IMR-90 (cell line): ENCODE measurements around the gene MTHFD2L. TPM values are rescaled to one million over a fixed set of nuclear protein-coding genes. Genes with fewer than 3 reads are reported as not detected.

Source experiments
- ATAC-seq: fragments of 200-7000 bp; cut with Tn5 transposase; 2 replicates; pipeline ENCODE4 v1.9.1; 2020; ENCODE audit warnings: low read depth, mild to moderate bottlenecking, moderate library complexity
- BruUV-seq: library from RNA; stranded (reverse); fragments of 400-500 nt; replicated peaks from 2 replicates; lab custom pipeline; 2021; lab: Mats Ljungman, UMichigan
- CTCF ChIA-PET: fragments of 300-600 bp; formaldehyde crosslinking; extraction: SDS; loops from one replicate; lab custom pipeline; 2021; ENCODE audit warnings: antibody characterized with exemption; lab: Yijun Ruan, JAX
- POLR2A ChIA-PET: fragments of 300-600 bp; sonication (Branson Sonifier 250); formaldehyde crosslinking; loops from one replicate; lab custom pipeline; 2022; ENCODE audit warnings: antibody characterized with exemption; ENCODE audit not compliant: unreplicated experiment; lab: Charles Lee
- DNase-seq: peaks from one replicate; pipeline ENCODE4 v3.0.0; 2013
- H2AFZ ChIP-seq: replicated peaks from 2 replicates; pipeline ENCODE3; 2013; ENCODE audit warnings: low read length, mild to moderate bottlenecking; ENCODE audit not compliant: poor library complexity
- H2AK5ac ChIP-seq: 2 replicates; pipeline ENCODE4 v1.6.1; 2013; ENCODE audit warnings: low read depth, low read length, inconsistent platforms
- H2AK9ac ChIP-seq: replicated peaks from 2 replicates; pipeline ENCODE3; 2013; ENCODE audit warnings: mild to moderate bottlenecking, low read depth, low read length, moderate library complexity; ENCODE audit not compliant: poor library complexity
- H2BK120ac ChIP-seq: 2 replicates; pipeline ENCODE4 v1.6.1; 2013; ENCODE audit warnings: low read depth, low read length, inconsistent platforms
- H2BK15ac ChIP-seq: 3 replicates; pipeline ENCODE4 v1.6.1; 2013; ENCODE audit warnings: low read depth, low read length, inconsistent platforms
- H2BK20ac ChIP-seq: 2 replicates; pipeline ENCODE4 v1.6.1; 2013; ENCODE audit warnings: low read depth, mild to moderate bottlenecking, inconsistent platforms, low read length, moderate library complexity
- H2BK5ac ChIP-seq: 2 replicates; pipeline ENCODE4 v1.6.1; 2013; ENCODE audit warnings: mild to moderate bottlenecking, low read depth, low read length, inconsistent platforms; ENCODE audit not compliant: poor library complexity, severe bottlenecking
- H3K14ac ChIP-seq: replicated peaks from 2 replicates; pipeline ENCODE4 v1.6.1; 2013; ENCODE audit warnings: low read depth, low read length, inconsistent platforms
- H3K18ac ChIP-seq: 2 replicates; pipeline ENCODE4 v1.6.1; 2013; ENCODE audit warnings: low read depth, low read length, control low read depth
- H3K23ac ChIP-seq: 2 replicates; pipeline ENCODE4 v1.6.1; 2013; ENCODE audit warnings: low read depth, low read length, inconsistent platforms
- H3K27ac ChIP-seq: 2 replicates; pipeline ENCODE4 v1.5.1; 2013; ENCODE audit warnings: mild to moderate bottlenecking, control low read depth, low read length; ENCODE audit not compliant: insufficient read depth
- H3K27me3 ChIP-seq: 2 replicates; pipeline ENCODE4 v1.6.1; 2013; ENCODE audit warnings: low read length; ENCODE audit not compliant: control insufficient read depth, insufficient read depth
- H3K36me3 ChIP-seq: 2 replicates; pipeline ENCODE4 v1.6.1; 2013; ENCODE audit warnings: low read length, mixed read lengths; ENCODE audit not compliant: control insufficient read depth, insufficient read depth
- H3K4ac ChIP-seq: 2 replicates; pipeline ENCODE4 v1.6.1; 2013; ENCODE audit warnings: low read depth, low read length, inconsistent platforms
- H3K4me1 ChIP-seq: 2 replicates; pipeline ENCODE4 v1.6.1; 2013; ENCODE audit warnings: low read length, mixed read lengths; ENCODE audit not compliant: control insufficient read depth, insufficient read depth
- H3K4me2 ChIP-seq: 2 replicates; pipeline ENCODE4 v1.6.1; 2013; ENCODE audit warnings: low read depth, mild to moderate bottlenecking, control low read depth, low read length, moderate library complexity
- H3K4me3 ChIP-seq: 2 replicates; pipeline ENCODE4 v1.5.1; 2013; ENCODE audit warnings: low read depth, mild to moderate bottlenecking, control low read depth, low read length, moderate library complexity; ENCODE audit not compliant: insufficient read depth
- H3K56ac ChIP-seq: 2 replicates; pipeline ENCODE4 v1.6.1; 2013; ENCODE audit warnings: low read length, inconsistent platforms; ENCODE audit not compliant: insufficient read depth; ENCODE audit errors: extremely low read depth
- H3K79me1 ChIP-seq, 2 experiments: 2 replicates each; pipeline ENCODE4 v1.6.1; 2013; ENCODE audit warnings: low read length in 2 of 2, inconsistent platforms in 1 of 2, low read depth in 1 of 2
- H3K9ac ChIP-seq: 2 replicates; pipeline ENCODE4 v1.6.1; 2013; ENCODE audit warnings: low read depth, low read length, control low read depth
- H3K9me1 ChIP-seq: 2 replicates; pipeline ENCODE4 v1.6.1; 2013; ENCODE audit warnings: low read length, inconsistent platforms; ENCODE audit not compliant: insufficient read depth
- H3K9me3 ChIP-seq: 2 replicates; pipeline ENCODE4 v1.6.1; 2013; ENCODE audit warnings: low read length; ENCODE audit not compliant: control insufficient read depth, insufficient read depth
- H4K20me1 ChIP-seq: 2 replicates; pipeline ENCODE4 v1.6.1; 2013; ENCODE audit warnings: low read length, inconsistent platforms; ENCODE audit not compliant: insufficient read depth
- H4K5ac ChIP-seq: 2 replicates; pipeline ENCODE4 v1.6.1; 2013; ENCODE audit warnings: mild to moderate bottlenecking, low read depth, low read length, control low read depth
- H4K8ac ChIP-seq, 2 experiments: 2 replicates each; pipeline ENCODE4 v1.6.1; 2013; ENCODE audit warnings: low read depth in 2 of 2, low read length in 2 of 2, control low read depth in 1 of 2, inconsistent platforms in 1 of 2
- H4K91ac ChIP-seq: 2 replicates; pipeline ENCODE4 v1.6.1; 2013; ENCODE audit warnings: low read depth, low read length, inconsistent platforms; ENCODE audit not compliant: insufficient read depth
- NFE2L2 ChIP-seq: fragments of 150-350 bp; IDR thresholded peaks from 2 replicates; pipeline ENCODE4 v1.6.1; 2016; ENCODE audit warnings: low read depth, mild to moderate bottlenecking, low read length
- RAD21 ChIP-seq: IDR thresholded peaks from 2 replicates; pipeline ENCODE4 v1.6.1; 2012; ENCODE audit warnings: low read length, improper control_type of control experiment
- WGBS, 2 experiments: methylation state at CpG; one replicate each; pipeline versions ENCODE4 v1.1.5 to v1.1.7; 2013; ENCODE audit warnings: missing lambda C conversion rate in 2 of 2; ENCODE audit not compliant: insufficient read length in 1 of 2; ENCODE audit errors: extremely low coverage in 2 of 2; 5-methylcytosine and 5-hydroxymethylcytosine counted together
- dilution Hi-C: fragments of 300-500 bp; cut with HindIII; formaldehyde crosslinking; loops from one replicate; pipeline ENCODE4 v1.14.3; 2018; ENCODE audit warnings: low sequenced_read_pairs; ENCODE audit not compliant: unreplicated experiment
- in situ Hi-C: fragments of 300-500 bp; cut with MboI; formaldehyde crosslinking; loops from 3 replicates; pipeline ENCODE4 v1.14.3; 2019; ENCODE audit warnings: low sequenced_read_pairs, inconsistent platforms, mixed read lengths
- intact Hi-C: fragments of 100-400 bp; cut with micrococcal nuclease; formaldehyde crosslinking; loops from 2 replicates; pipeline ENCODE4 v1.10.0; 2022
- polyA plus RNA-seq, 3 experiments: library from polyadenylated mRNA; depleted of rRNA; stranded (reverse); fragments of >200 nt; gene quantifications; 2 replicates each; pipeline ENCODE4 v1.2.3, GENCODE V29; 2012; ENCODE audit warnings: low replicate concordance in 1 of 3
- total RNA-seq: library from RNA; depleted of rRNA; stranded (reverse); fragments of >200 nt; gene quantifications from 2 replicates; pipeline ENCODE4 v1.2.3, GENCODE V29; 2012
- TF ChIP-seq, protein P1 (sequence below): fragments of 150-350 bp; IDR thresholded peaks from 2 replicates; pipeline ENCODE4 v1.6.1; 2017; ENCODE audit warnings: mild to moderate bottlenecking, antibody characterized with exemption, low read length, low read depth

MTHFD2L gene
- total and polyA plus RNA-seq, 2 of the 4 experiments (the other 2 are of a cell fraction), result 2.8 to 4.3 TPM

DNA sequence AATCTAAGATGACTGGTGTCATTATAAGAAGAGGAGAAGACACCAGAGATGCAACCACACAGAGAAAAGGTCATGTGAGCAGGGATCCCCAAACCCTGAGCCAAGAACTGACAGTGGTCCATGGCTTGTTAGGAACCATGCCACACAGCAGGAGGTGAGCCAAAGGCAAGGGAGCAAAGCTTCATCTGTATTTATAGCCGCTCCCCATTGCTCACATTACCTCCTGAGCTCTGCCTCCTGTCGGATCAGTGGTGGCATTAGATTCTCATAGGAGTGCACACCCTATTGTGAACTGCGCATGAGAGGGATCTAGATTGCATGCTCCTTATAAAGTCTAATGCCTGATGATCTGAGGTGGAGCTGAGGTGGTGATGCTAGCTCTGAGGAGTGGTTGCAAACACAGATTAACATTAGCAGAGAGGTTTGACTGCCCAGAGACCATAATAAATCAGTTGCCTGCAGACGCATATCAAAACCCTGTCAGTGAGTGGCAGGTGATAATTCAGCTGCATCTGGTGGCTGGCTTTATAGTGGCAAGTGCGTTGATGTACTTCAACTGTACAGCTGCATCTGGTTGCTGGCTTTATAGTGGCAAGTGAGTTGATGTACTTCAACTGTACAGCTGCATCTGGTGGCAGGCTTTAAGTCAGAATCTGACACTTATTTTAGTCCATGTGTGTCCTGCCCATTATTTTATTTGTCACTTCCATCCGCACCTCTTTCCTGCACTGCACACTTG lies 39.1 kb upstream of the MTHFD2L start:
- in situ Hi-C loops, result loop anchor here (10.0 to 25.0 kb wide), 2 partner anchors 454 to 806 kb away; no protein-coding TSS in a partner anchor
- WGBS, 2 experiments, result 100% methylated on average over 2 of the region's 6 CpGs; no CpG with 5 or more reads in 1 of the 2 experiments
- no peak overlapping the region for H3K4me3 ChIP-seq
- no peaks in the 10 kb centered on the region for H4K20me1 ChIP-seq
- CTCF ChIA-PET, result no interaction called here
- no peak overlapping the region for H3K4me2 ChIP-seq
- H3K14ac ChIP-seq, result no peak overlapping the region
- BruUV-seq, result no TSS peak
- peak overlapping the region; percentile 34; the same call in 1 of the 2 replicates for H2AK5ac ChIP-seq
- H3K9me3 ChIP-seq, result no peaks in the 10 kb centered on the region
- no peak overlapping the region for H2BK5ac ChIP-seq
- H3K79me1 ChIP-seq, result no peaks in the 10 kb centered on the region
- no peak overlapping the region for H4K5ac ChIP-seq
- H3K23ac ChIP-seq, result no peak overlapping the region
- H4K91ac ChIP-seq, result no peak overlapping the region
- no peak overlapping the region for H2BK20ac ChIP-seq
- no peak overlapping the region for H2AFZ ChIP-seq
- H3K4me1 ChIP-seq, result peaks cover 2% of the 10 kb centered on the region; the same call in 1 of the 2 replicates
- no peaks in the 10 kb centered on the region for H3K36me3 ChIP-seq
- H3K27me3 ChIP-seq, result no peaks in the 10 kb centered on the region
- H2BK120ac ChIP-seq, result no peak overlapping the region
- H4K8ac ChIP-seq, result no peak overlapping the region
- DNase-seq (no peak), ATAC-seq (no peak)
- no peak overlapping the region for H3K18ac ChIP-seq
- no peak overlapping the region for H3K9ac ChIP-seq
- H3K4ac ChIP-seq, result no peak overlapping the region; the same call in 1 of the 2 replicates
- no peak overlapping the region for H2AK9ac ChIP-seq
- H3K56ac ChIP-seq, result no peak overlapping the region
- intact Hi-C loops, result no loop called here
- H2BK15ac ChIP-seq, result no peak overlapping the region
- POLR2A ChIA-PET, result no interaction called here
- 0 out of 2 replicates have a peak, but pooled peaks cover 2% of the 10 kb centered on the region for H3K9me1 ChIP-seq
- TF ChIP-seq NFE2L2 (no peak), RAD21 (no peak)
- TF ChIP-seq, protein P1, sequence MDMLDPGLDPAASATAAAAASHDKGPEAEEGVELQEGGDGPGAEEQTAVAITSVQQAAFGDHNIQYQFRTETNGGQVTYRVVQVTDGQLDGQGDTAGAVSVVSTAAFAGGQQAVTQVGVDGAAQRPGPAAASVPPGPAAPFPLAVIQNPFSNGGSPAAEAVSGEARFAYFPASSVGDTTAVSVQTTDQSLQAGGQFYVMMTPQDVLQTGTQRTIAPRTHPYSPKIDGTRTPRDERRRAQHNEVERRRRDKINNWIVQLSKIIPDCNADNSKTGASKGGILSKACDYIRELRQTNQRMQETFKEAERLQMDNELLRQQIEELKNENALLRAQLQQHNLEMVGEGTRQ, result no peak
- no peak overlapping the region for H3K27ac ChIP-seq
- dilution Hi-C loops, result no loop called here
